Activated gamma-delta T cell treated with Interleukin-2 at 50 U/mL for 16 hours (primary cell): ENCODE results near the gene SFRP5.

Source experiments
- DNase-seq: peaks from one replicate; pipeline ENCODE4 v3.0.0-alpha.2; 2020

The SFRP5 gene

DNA sequence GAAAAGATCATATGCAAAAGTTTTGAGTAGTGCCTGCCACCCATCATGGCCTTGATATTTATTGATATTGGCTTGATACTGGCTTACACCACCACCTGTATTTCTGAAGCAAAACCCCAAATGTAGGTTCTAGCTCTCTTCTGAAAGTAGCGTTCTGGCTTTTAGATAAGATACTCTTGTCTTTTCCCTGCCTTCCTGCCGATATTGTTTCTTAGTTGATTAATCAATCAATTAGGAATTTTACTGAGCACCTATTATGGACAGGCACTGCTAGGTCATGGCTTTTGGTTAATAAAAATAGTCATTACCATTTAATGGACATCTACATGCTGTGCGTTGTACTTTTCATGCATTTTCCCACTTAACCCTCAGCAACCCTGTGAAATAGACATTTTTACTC, 7.9 kb downstream of the SFRP5 start:
- no peak for DNase-seq

DNA sequence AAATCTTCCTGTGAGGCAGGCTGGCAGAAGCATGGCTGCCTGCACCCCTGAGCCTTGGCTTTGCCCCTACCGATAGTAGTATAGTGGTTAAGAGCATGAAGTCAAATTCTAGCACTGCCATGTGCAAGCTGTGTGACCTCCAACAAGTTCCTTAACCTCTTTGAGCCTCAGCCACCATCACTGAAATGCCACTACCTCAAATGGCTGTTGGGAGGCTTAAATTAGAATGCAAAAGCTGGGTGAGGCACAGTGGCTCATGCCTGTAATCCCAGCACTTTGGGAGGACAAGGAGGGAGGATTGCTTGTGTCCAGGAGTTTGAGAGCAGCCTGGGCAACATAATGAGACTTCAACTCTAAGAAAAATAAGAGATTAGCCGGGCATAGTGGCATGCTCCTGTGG, 8.4 kb downstream of the SFRP5 start:
- no peak for DNase-seq

- no peak for DNase-seq
These were observed 9.0 kb downstream of the SFRP5 start for GRCh38 chr10:97762816-97763215.

DNA sequence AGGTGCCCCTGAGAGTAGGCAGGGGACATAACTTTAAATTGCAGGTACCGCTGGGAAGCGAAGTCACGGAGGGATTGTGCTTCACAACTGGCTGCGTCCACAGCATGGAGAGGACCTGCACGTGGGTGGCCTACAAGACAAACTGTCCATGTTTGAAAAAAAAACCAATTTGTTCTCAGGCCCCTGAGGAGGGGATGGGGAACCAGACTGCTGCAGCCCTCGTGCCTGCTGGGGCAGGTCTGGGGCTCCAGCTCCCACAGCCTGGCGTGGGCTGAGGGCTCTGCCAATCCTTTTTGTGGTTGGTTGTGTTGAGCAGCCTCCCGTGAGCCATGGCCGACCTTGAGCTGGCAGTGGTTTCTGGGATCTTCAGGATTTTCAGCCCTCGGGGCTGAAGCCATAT, 9.7 kb downstream of the SFRP5 start:
- no peak for DNase-seq

- no peak for DNase-seq
These were observed 10.4 kb downstream of the SFRP5 start for GRCh38 chr10:97761331-97761865.

GRCh38 chr10:97760461-97761257, 11.1 kb downstream of the SFRP5 start:
- DNase-seq: no peak

DNA sequence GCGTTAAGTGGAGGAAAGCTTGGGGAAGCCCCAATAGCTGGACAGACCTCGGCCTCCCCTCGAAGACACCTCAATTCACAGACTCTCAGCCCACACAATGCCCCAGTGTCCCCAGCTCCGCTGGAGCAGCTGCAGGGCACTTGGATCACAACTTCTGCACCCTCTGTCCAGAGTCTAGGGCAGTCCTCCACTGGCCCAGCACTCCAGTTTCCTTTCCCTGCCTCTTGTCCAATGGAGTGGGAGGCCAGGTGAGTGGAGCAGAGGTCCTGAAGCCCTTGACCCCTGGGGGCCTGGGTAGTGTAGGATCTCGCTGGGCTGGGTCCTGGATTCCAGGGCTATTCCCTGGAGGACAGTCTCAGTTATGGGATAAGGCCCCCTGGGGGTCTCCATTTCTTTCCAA, 11.9 kb downstream of the SFRP5 start:
- no peak for DNase-seq

- peak; percentile 38 for DNase-seq
These were observed 12.5 kb downstream of the SFRP5 start for GRCh38 chr10:97759158-97759887.

DNA sequence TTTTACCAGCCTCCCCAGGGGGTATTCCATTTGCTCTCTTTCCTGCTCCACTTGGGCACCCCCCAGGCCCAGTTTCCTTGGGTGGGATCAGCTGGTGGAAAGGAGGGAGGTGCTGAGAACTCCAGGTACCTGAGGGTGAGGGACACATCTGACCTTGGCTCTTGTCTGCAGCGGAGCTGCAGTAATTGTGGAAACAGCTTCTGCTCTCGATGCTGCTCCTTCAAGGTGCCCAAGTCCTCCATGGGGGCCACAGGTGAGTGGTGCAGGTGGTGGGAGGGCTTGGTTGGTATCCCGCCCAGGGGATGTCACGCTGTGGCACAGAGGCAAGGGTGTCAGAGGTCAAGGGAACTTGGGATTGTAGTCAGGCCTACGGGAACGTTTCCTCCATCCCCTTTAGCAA, 14.3 kb downstream of the SFRP5 start:
- no peak for DNase-seq

DNA sequence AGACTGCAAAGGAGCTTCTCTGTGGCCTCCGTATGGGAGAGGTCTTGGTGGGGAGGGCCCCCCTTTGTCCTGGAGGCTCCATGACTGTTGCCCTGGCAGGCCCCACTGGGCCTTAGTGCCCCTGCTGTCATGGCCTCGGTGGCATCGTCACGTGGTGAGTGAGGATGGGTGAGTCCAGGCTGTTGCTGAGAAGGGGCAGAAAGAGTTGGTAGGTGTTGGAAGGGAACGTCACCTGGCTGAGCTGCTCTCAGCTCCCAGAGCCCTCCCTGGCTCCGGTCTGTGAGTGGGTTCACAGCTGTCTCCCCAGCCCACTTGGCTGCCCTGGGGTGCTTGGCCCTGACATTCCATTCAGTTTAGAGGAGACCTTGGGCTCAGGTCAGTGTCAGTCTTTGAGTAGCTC, 16.1 kb downstream of the SFRP5 start:
- DNase-seq: no peak

GRCh38 chr10:97754726-97755125, 17.1 kb downstream of the SFRP5 start:
- DNase-seq: no peak

DNA sequence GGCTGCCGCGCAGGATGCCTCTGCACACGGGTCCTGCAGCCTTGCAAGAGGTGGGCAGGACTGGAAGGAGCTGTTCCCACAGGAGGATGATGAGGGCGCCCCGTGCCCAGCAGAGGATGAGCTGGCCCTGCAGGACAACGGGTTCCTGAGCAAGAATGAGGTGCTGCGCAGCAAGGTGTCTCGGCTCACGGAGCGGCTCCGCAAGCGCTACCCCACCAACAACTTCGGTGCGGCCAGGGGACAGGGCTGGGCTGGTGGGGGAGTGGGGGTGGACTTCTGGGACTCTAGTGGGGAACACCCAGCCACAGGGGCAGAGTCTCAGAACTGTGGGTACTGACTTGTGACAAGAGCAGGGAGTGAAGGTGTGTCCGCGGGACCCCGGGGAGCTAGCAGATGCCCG, 18.8 kb downstream of the SFRP5 start:
- no peak for DNase-seq

DNA sequence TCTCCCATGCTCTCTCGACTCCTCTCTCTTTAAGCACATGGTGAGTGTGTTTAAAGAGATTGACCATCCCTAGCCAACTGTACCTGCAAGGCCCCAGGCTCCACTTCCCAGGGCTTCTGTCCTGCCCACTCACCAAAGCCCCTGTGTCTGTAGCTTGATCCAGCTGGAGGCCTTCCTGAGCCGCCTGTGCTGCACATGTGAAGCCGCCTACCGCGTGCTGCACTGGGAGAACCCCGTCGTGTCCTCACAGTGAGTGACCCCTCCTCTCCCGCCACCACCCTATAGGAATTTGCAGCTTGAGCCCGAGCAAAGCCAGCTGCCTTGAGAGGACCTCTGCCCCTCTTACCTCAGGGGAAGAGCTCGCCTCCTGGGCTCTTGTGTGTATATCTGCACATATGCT, 23.7 kb downstream of the SFRP5 start:
- DNase-seq: no peak

- no peak for DNase-seq
These were observed 24.2 kb downstream of the SFRP5 start for GRCh38 chr10:97747573-97747972.

DNA sequence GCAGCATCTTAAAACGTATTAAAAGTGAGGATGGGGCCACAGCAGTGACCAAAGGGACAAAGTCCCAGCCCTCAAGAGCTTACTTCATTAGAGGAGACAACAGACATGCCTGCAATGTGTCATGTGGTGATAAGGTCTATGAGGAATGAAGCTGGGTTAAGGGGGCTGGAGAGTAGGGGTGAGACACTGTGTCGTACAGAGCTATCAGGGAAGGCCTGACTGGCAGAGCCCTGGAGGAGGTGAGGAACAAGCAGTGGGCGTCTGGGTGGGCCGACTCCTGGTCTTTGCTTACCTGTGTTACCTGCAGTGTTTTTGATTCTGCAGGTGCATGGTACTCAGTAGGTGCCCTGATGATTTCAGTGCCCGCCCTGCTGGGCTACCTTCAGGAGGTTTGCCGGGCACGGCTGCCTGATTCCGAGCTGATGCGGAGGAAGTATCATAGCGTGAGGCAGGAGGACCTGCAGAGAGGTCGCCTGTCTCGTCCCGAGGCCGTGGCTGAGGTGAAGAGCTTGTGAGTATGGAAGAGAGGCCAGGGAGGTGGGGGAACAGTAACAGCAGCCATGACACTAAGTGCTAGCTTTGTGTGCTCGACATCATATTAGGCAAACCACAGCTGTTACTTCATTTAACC, 27.3 kb downstream of the SFRP5 start:
- DNase-seq: no peak

DNA sequence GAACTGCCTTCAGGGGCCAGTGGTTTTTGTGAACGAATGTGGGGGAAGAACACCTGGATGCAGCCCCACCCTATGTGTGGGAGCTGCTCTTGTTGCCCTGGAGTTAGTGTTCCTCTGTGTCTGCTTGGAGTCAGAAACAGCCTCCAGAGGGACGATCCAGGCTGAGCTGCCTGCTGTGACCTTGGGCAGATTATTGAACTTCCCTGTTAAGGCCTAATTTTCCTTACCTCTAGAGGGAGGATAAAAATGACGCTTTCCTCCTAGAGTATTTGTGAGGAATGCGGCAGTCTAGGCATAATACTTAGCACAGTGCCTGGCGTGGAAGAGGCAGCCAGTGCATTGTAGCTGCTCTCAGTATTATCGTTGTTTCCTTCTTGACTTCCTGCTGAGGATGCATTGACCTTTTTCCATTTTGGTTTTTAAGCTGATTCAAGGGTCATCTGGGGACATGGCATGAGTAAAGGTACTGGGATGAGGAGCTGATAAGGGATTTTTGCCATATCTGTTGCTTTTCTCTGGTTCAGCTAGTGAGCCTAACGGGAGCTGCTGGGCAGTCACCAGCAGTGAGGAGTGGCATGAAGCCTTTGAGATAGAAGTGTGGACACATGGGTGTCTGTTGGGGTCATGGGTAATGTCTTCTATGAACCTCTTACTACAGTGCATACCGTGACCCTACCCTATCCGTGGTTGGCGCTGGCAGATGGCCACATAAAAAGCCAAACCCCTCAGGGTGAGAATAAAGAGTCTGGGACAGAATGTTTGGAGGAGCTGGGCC, 28.4 kb downstream of the SFRP5 start:
- DNase-seq: no peak

DNA sequence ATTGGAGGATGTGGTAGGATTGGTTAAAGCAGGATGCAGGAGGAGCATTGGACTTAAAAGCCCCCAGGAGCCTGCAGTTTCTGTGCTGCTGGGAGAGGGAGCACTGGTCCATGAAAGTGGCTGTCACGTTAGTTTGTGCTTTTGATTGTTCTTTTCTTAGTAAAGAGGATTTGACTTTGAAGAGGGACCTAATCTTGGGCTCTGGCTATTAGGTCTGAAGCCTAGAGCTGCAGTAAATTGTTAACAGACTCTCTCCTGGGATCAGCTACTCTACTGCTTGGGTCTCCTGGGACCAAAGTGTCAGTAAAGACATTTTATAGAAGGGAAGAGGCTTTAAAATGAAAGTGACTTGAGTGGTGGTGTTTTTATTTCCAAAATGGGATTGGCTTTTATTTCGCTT, 31.2 kb downstream of the SFRP5 start:
- DNase-seq: no peak

DNA sequence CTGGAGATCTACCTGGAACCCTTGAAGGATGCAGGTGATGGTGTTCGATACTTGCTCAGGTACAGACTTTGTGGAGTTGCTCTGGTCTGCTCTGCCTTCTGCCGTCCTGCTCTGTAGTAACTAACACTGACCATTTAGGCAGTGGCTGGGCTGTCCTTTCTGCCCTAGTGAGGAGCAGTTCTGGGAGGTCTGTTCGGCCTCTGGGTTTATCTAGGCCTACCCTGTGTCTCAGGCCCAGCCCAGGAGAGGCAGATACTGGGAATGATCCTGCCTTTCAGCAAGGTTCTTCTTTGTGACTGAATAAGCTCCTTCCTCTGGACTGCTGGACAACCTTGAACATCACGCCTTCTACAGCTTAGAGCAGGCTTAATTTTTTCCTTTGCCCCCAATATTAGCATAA, 33.2 kb downstream of the SFRP5 start:
- DNase-seq: no peak

- no peak for DNase-seq
These were observed 34.0 kb downstream of the SFRP5 start for GRCh38 chr10:97737770-97738265.

- DNase-seq: peak; percentile 95
These were observed 34.7 kb downstream of the SFRP5 start, which contains the start of gene ZFYVE27 for GRCh38 chr10:97736902-97737769. Gene ZFYVE27 (plus strand): TSS chr10:97737128. CDS start chr10:97738478, 1,350 bp downstream.

- no peak for DNase-seq
These were observed 35.3 kb downstream of the SFRP5 start for GRCh38 chr10:97736403-97736901.
